ENCODE results near the gene PTOV1.

The PTOV1 gene

GRCh38 chr19:49861107-49861506 is 10.1 kb downstream of the PTOV1 start:
- DNase-seq = no peak

- DNase-seq = no peak
Observed at GRCh38 chr19:49861541-49862378, 10.8 kb downstream of the PTOV1 start.

- DNase-seq = no peak
Observed at GRCh38 chr19:49862391-49863253, 11.7 kb downstream of the PTOV1 start.

- DNase-seq = no peak
Observed at GRCh38 chr19:49863254-49863934, 12.4 kb downstream of the PTOV1 start.

- DNase-seq = no peak
Observed at GRCh38 chr19:49863935-49864320, 13.0 kb downstream of the PTOV1 start.

- DNase-seq = no peak
Observed at GRCh38 chr19:49864890-49865289, 13.9 kb downstream of the PTOV1 start.

- DNase-seq = peak; percentile 78 to 91 (median 85)
Observed at GRCh38 chr19:49866933-49867782, 16.2 kb downstream of the PTOV1 start, which contains the start of gene PNKP. Gene PNKP (minus strand): TSS chr19:49867576. CDS start chr19:49867204, 372 bp downstream.

GRCh38 chr19:49869009-49869483 is 18.1 kb downstream of the PTOV1 start:
- DNase-seq = no peak

- DNase-seq = peak; percentile 83 to 89 (median 88)
Observed at GRCh38 chr19:49869484-49870308, 18.7 kb downstream of the PTOV1 start.

- DNase-seq = no peak
Observed at GRCh38 chr19:49870309-49870901, 19.4 kb downstream of the PTOV1 start.

GRCh38 chr19:49871349-49871985 is 20.5 kb downstream of the PTOV1 start:
- DNase-seq = no peak

- DNase-seq = no peak
Observed at GRCh38 chr19:49872245-49873128, 21.5 kb downstream of the PTOV1 start.

GRCh38 chr19:49873129-49873521 is 22.2 kb downstream of the PTOV1 start:
- no peak for DNase-seq

- no peak for DNase-seq
Observed at GRCh38 chr19:49873834-49874233, 22.9 kb downstream of the PTOV1 start.

- no peak for DNase-seq
Observed at GRCh38 chr19:49874503-49875157, 23.7 kb downstream of the PTOV1 start.

GRCh38 chr19:49875177-49875576 is 24.2 kb downstream of the PTOV1 start:
- DNase-seq = no peak

GRCh38 chr19:49875857-49876421 is 25.0 kb downstream of the PTOV1 start:
- peak in 5 of 6 experiments; percentile 29 to 74 (median 60) for DNase-seq

- DNase-seq = peak; percentile 97 to 100 (median 99)
Observed at GRCh38 chr19:49876422-49877019, 25.6 kb downstream of the PTOV1 start.

Measured in stimulated activated naive CD4-positive, alpha-beta T cell (primary cell).